Endothelial cell of umbilical vein (primary cell): ENCODE data around the gene MALAT1. TPM values are rescaled to one million over a fixed set of nuclear protein-coding genes. Genes with fewer than 3 reads are reported as not detected.
A peak's percentile ranks its signal among the peaks of the same experiment; 100 is the strongest.

Source experiments
- BruUV-seq: library from RNA; stranded (reverse); fragments of 400-500 nt; replicated peaks from 2 replicates; lab custom pipeline; 2021; lab: Mats Ljungman, UMichigan
- CTCF ChIA-PET: fragments of 300-600, 350-600 bp; sonication (Branson Sonifier 250); formaldehyde crosslinking; loops from one replicate; lab custom pipeline; 2021; ENCODE audit warnings: antibody characterized with exemption, inconsistent platforms; lab: Charles Lee
- POLR2A ChIA-PET: fragments of 300-600, 350-600 bp; sonication (Branson Sonifier 250); formaldehyde crosslinking; loops from one replicate; lab custom pipeline; 2021; ENCODE audit warnings: antibody characterized with exemption, inconsistent platforms; lab: Charles Lee
- DNase-seq: peaks from one replicate; pipeline ENCODE4 v3.0.0-alpha.2; 2011; ENCODE audit warnings: low read depth, low spot score
- FAIRE-seq: peaks from 2 replicates; lab custom pipeline; 2011; peaks lifted over from hg19 to GRCh38; lab: Jason Lieb, UNC
- H2AFZ ChIP-seq: 2 replicates; pipeline ENCODE4 v1.6.0; 2012; ENCODE audit warnings: low read depth, low read length, control low read depth, inconsistent platforms
- H3K27ac ChIP-seq: 2 replicates; pipeline ENCODE4 v1.5.1; 2011; ENCODE audit warnings: low read depth, mild to moderate bottlenecking, control low read depth, low read length, moderate library complexity; ENCODE audit not compliant: insufficient read depth
- H3K27me3 ChIP-seq, 2 experiments: 2 replicates each; pipeline versions ENCODE4 v1.6.0 to v1.6.1; 2011; ENCODE audit warnings: low read length in 2 of 2, mixed read lengths in 1 of 2; ENCODE audit not compliant: control insufficient read depth in 2 of 2, insufficient read depth in 2 of 2
- H3K36me3 ChIP-seq, 2 experiments: 2 replicates in 1 of 2; 3 replicates in 1 of 2; pipeline ENCODE4 v1.5.1; 2011; ENCODE audit warnings: low read length in 2 of 2, mild to moderate bottlenecking in 1 of 2, moderate library complexity in 1 of 2; ENCODE audit not compliant: control insufficient read depth in 2 of 2, insufficient read depth in 2 of 2; ENCODE audit errors: extremely low read depth in 1 of 2
- H3K4me1 ChIP-seq: 3 replicates; pipeline ENCODE4 v1.5.1; 2011; ENCODE audit warnings: mild to moderate bottlenecking, low read length; ENCODE audit not compliant: control insufficient read depth, insufficient read depth; ENCODE audit errors: extremely low read depth
- H3K4me2 ChIP-seq: 2 replicates; pipeline ENCODE4 v1.6.1; 2011; ENCODE audit warnings: low read length, control low read depth, mixed read lengths; ENCODE audit not compliant: insufficient read depth
- H3K4me3 ChIP-seq, 3 experiments: fragments of 200-600 bp in 1 of 3; sonication (generic), shearing (Covaris generic) in 1 of 3; replicated peaks in 1 of 3; 2 replicates each; pipeline ENCODE4 v1.5.1; 2011 to 2016; ENCODE audit warnings: control low read depth in 3 of 3, low read length in 3 of 3, mild to moderate bottlenecking in 2 of 3, inconsistent platforms in 1 of 3, low read depth in 1 of 3, moderate library complexity in 1 of 3; ENCODE audit not compliant: insufficient read depth in 1 of 3
- H3K79me2 ChIP-seq: 2 replicates; pipeline ENCODE4 v1.6.0; 2012; ENCODE audit warnings: low read length, inconsistent platforms; ENCODE audit not compliant: control insufficient read depth, insufficient read depth
- H3K9ac ChIP-seq: replicated peaks from 2 replicates; pipeline ENCODE3; 2011; ENCODE audit warnings: low read length, control low read depth; ENCODE audit not compliant: insufficient read depth; ENCODE audit errors: extremely low read depth
- H3K9me1 ChIP-seq: replicated peaks from 3 replicates; pipeline ENCODE4 v1.6.0; 2011; ENCODE audit warnings: mild to moderate bottlenecking, low read length; ENCODE audit not compliant: control insufficient read depth, insufficient read depth; ENCODE audit errors: extremely low read depth
- H3K9me3 ChIP-seq: replicated peaks from 2 replicates; pipeline ENCODE4 v1.5.1; 2012; ENCODE audit warnings: low read length, inconsistent platforms; ENCODE audit not compliant: control insufficient read depth, insufficient read depth
- H4K20me1 ChIP-seq: replicated peaks from 2 replicates; pipeline ENCODE3; 2011; ENCODE audit warnings: mild to moderate bottlenecking, low read length; ENCODE audit not compliant: control insufficient read depth, insufficient read depth; ENCODE audit errors: extremely low read depth
- CTCF ChIP-seq, 2 donors: IDR thresholded peaks; 1 replicate in 1 of 2; 2 replicates in 1 of 2; pipeline ENCODE4 v1.5.1; 2011; ENCODE audit warnings: low read length in 2 of 2, mild to moderate bottlenecking in 2 of 2, moderate library complexity in 2 of 2, control low read depth in 1 of 2, inconsistent platforms in 1 of 2, low read depth in 1 of 2; ENCODE audit not compliant: insufficient read depth in 1 of 2; ENCODE audit errors: extremely low read depth in 1 of 2
- EZH2 ChIP-seq: IDR thresholded peaks from 2 replicates; pipeline ENCODE4 v1.6.1; 2012; ENCODE audit warnings: borderline replicate concordance, low read depth, mild to moderate bottlenecking, moderate library complexity, low read length, inconsistent platforms; ENCODE audit not compliant: severe bottlenecking
- FOS ChIP-seq: IDR thresholded peaks from 2 replicates; pipeline ENCODE4 v1.6.1; 2011; ENCODE audit warnings: mild to moderate bottlenecking, low read length, moderate library complexity, borderline replicate concordance; ENCODE audit not compliant: insufficient read depth
- GATA2 ChIP-seq: IDR thresholded peaks from 2 replicates; pipeline ENCODE4 v1.7.0; 2011; ENCODE audit warnings: low read depth, mild to moderate bottlenecking, moderate library complexity, mixed read lengths, low read length; ENCODE audit not compliant: insufficient read length, insufficient read depth
- JUN ChIP-seq: IDR thresholded peaks from 2 replicates; pipeline ENCODE4 v1.6.1; 2011; ENCODE audit warnings: borderline replicate concordance, low read depth; ENCODE audit not compliant: insufficient read length, insufficient read depth
- MAX ChIP-seq: IDR thresholded peaks from 2 replicates; pipeline ENCODE4 v1.6.1; 2011; ENCODE audit not compliant: insufficient read depth, insufficient read length
- MYC ChIP-seq: IDR thresholded peaks from one replicate; pipeline ENCODE4 v1.6.1; 2011; ENCODE audit warnings: mild to moderate bottlenecking, low read depth, low read length
- POLR2A ChIP-seq: IDR thresholded peaks from 2 replicates; pipeline ENCODE4 v1.6.1; 2012; ENCODE audit warnings: low read depth, mild to moderate bottlenecking, control low read depth, low read length
- POLR2AphosphoS5 ChIP-seq: IDR thresholded peaks from 2 replicates; pipeline ENCODE4 v1.6.1; 2012; ENCODE audit warnings: low read depth, mild to moderate bottlenecking, control low read depth, low read length, moderate library complexity; ENCODE audit not compliant: insufficient read depth
- dilution Hi-C: fragments of 300-500 bp; cut with MboI; formaldehyde crosslinking; loops from one replicate; pipeline ENCODE4 v1.15.0; 2019; ENCODE audit warnings: low sequenced_read_pairs; ENCODE audit not compliant: extremely low pct_ligation_motif_present
- intact Hi-C: fragments of 100-400 bp; cut with micrococcal nuclease; formaldehyde crosslinking; loops from one replicate; pipeline ENCODE4 v1.10.0; 2022
- polyA plus RNA-seq, 4 experiments: library from polyadenylated mRNA; depleted of rRNA in 3 of 4; stranded (reverse) in 3 of 4; unstranded in 1 of 4; fragments of >200 nt; gene quantifications; 2 replicates each; pipeline versions ENCODE4 v1.2.1 to v1.2.3, GENCODE V29; 2011 to 2012; ENCODE audit warnings: missing spikeins in 1 of 4
- total RNA-seq: library from RNA; stranded (reverse); gene quantifications from 2 replicates; pipeline ENCODE4 v1.2.3, GENCODE V29; 2021

MALAT1 gene
- total and polyA plus RNA-seq, 2 donors (not counting 3 experiments of a cell fraction or from before 2014, with no cell fraction given): 491 to 7,529 TPM

- TF ChIP-seq POLR2AphosphoS5 (peak; percentile 13), EZH2 (no peak)
- H2AFZ ChIP-seq: no peak overlapping the region
- H3K4me2 ChIP-seq: no peak overlapping the region
- intact Hi-C loops: no loop called here
- H3K27me3 ChIP-seq: no peaks in the 10 kb centered on the region
- H3K9me3 ChIP-seq: no peaks in the 10 kb centered on the region
- no peak overlapping the region for H3K4me3 ChIP-seq
- no peaks in the 10 kb centered on the region for H4K20me1 ChIP-seq
- H3K9ac ChIP-seq: no peak overlapping the region
- ChIA-PET POLR2A (no interaction called here), CTCF (interaction anchor here (0.9 kb wide), 1 partner anchor 58 kb away, joined by 3 read pairs; no protein-coding TSS in a partner anchor)
- dilution Hi-C loops: no loop called here
- H3K9me1 ChIP-seq: no peaks in the 10 kb centered on the region
- H3K36me3 ChIP-seq: peaks cover 3 to 30% of the 10 kb centered on the region in 2 experiments
- no peak overlapping the region for H3K27ac ChIP-seq
- H3K4me1 ChIP-seq: peaks cover 6% of the 10 kb centered on the region
- no TSS peak for BruUV-seq
- no peak for DNase-seq
- no peak for FAIRE-seq
- no peaks in the 10 kb centered on the region for H3K79me2 ChIP-seq
Measured at GRCh38 chr11:65536412-65537295, 37.8 kb downstream of the MALAT1 start.

GRCh38 chr11:65537296-65537597 is 38.4 kb downstream of the MALAT1 start:
- no TSS peak for BruUV-seq
- POLR2A ChIA-PET: no interaction called here
- DNase-seq: no peak

More at GRCh38 chr11:65537296-65537597, 38.4 kb downstream of the MALAT1 start:
- Histone ChIP-seq H3K9me3 (no peaks in the 10 kb centered on the region), H3K4me2 (no peak overlapping the region), H3K4me3 (no peak overlapping the region), H4K20me1 (no peaks in the 10 kb centered on the region), H3K79me2 (no peaks in the 10 kb centered on the region), H3K9ac (no peak overlapping the region), H3K27ac (no peak overlapping the region), H3K9me1 (no peaks in the 10 kb centered on the region), H3K36me3 (peaks cover 3 to 31% of the 10 kb centered on the region in 2 experiments), H3K4me1 (peaks cover 6% of the 10 kb centered on the region), H2AFZ (no peak overlapping the region), H3K27me3 (no peaks in the 10 kb centered on the region)
- dilution Hi-C loops: no loop called here
- FAIRE-seq: no peak
- intact Hi-C loops: no loop called here
- no peak for TF ChIP-seq JUN
- TF ChIP-seq GATA2: no peak
- no peak for TF ChIP-seq POLR2AphosphoS5
- TF ChIP-seq EZH2: no peak
- no peak for TF ChIP-seq MYC
- TF ChIP-seq MAX: no peak
- TF ChIP-seq FOS: no peak
- TF ChIP-seq POLR2A: no peak
- no peak for TF ChIP-seq CTCF (IDR thresholded peaks at IDR 0.05; ENCODE audit: extremely low read depth in 1 of 2, insufficient read depth in 1 of 2, low read depth in 1 of 2, low read length in 2 of 2)
- CTCF ChIA-PET: interaction anchor here (0.9 to 6.1 kb wide), 4 partner anchors 33 to 57 kb away, joined by 3 to 206 read pairs (median 5); partner anchors contain the start of genes FAM89B, KCNK7 and ZNRD2
